Fibroblast of lung (primary cell): ENCODE measurements around the gene ARHGAP45.

ENCODE experiments used
- EZH2 ChIP-seq: IDR thresholded peaks from 2 replicates; pipeline ENCODE4 v1.5.1; 2012; ENCODE audit warnings: low read length, control low read depth, mild to moderate bottlenecking; ENCODE audit errors: missing control alignments
- TF ChIP-seq, protein P1 (sequence below), 2 donors: IDR thresholded peaks in 1 of 2; conservative IDR thresholded peaks in 1 of 2; 1 replicate in 1 of 2; 2 replicates in 1 of 2; pipeline ENCODE4 v1.5.1; 2011 to 2012; ENCODE audit warnings: low read length in 2 of 2, control low read depth in 1 of 2, inconsistent platforms in 1 of 2, low read depth in 1 of 2, mild to moderate bottlenecking in 1 of 2

DNA sequence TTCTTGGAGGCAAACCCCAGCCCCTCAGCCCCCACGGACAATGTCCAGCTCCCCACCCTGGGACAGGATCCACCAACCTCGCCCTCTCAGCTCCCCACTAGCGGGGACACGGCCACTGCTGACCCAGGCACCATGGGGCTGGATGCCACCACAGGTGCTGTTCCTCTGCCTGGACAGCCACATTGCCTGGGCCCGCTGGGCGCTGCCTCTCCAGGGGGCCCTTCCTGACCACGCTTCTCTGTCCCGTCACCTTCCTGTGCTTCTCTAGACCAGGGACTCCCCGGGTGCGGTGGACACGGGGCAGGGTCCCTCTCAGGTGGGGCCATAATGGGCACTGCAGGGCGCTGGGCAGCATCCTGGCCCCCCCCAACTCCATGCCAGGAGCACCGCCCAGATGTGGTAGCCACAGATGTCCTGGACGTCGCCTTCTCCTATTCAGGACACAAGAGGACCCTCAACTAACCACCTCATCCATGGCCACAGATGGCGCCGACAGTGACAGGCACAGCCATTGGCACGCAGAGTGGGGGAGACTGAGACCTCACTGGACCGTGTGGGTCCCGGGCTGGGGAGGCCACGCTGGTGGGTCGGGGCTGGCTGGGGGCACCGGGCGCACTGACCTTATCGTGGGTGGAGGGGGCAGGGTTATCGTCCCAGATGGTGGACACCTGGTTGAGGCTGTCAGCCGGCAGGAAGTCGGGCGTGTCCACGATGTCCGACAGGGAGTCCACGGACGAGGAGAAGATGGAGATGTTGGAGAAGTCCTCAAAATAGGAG lies 60.2 kb downstream of the ARHGAP45 start:
- TF ChIP-seq, protein P1, sequence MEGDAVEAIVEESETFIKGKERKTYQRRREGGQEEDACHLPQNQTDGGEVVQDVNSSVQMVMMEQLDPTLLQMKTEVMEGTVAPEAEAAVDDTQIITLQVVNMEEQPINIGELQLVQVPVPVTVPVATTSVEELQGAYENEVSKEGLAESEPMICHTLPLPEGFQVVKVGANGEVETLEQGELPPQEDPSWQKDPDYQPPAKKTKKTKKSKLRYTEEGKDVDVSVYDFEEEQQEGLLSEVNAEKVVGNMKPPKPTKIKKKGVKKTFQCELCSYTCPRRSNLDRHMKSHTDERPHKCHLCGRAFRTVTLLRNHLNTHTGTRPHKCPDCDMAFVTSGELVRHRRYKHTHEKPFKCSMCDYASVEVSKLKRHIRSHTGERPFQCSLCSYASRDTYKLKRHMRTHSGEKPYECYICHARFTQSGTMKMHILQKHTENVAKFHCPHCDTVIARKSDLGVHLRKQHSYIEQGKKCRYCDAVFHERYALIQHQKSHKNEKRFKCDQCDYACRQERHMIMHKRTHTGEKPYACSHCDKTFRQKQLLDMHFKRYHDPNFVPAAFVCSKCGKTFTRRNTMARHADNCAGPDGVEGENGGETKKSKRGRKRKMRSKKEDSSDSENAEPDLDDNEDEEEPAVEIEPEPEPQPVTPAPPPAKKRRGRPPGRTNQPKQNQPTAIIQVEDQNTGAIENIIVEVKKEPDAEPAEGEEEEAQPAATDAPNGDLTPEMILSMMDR (conservative IDR thresholded peaks at IDR 0.05 in 1 of 2, IDR thresholded peaks at IDR 0.05 in 1 of 2; ENCODE audit: low read depth in 1 of 2, low read length in 2 of 2) = no peak
- no peak for TF ChIP-seq EZH2
